Dermis microvascular lymphatic vessel endothelial cell (primary cell): ENCODE measurements around the gene PPP6R2. TPM values are rescaled to one million over a fixed set of nuclear protein-coding genes. Genes with fewer than 3 reads are reported as not detected.

Experiments
- DNase-seq, 2 donors: peaks; one replicate each; pipeline versions ENCODE4 v3.0.0 to v3.0.0-alpha.2; 2010; ENCODE audit warnings: low read depth in 2 of 2
- total RNA-seq: library from RNA; depleted of rRNA; stranded (reverse); fragments of >200 nt; gene quantifications from 2 replicates; pipeline ENCODE4 v1.2.1, GENCODE V29; 2014

PPP6R2 gene
- total RNA-seq, 1 donor from 2014 or later = 39.4 TPM

DNA sequence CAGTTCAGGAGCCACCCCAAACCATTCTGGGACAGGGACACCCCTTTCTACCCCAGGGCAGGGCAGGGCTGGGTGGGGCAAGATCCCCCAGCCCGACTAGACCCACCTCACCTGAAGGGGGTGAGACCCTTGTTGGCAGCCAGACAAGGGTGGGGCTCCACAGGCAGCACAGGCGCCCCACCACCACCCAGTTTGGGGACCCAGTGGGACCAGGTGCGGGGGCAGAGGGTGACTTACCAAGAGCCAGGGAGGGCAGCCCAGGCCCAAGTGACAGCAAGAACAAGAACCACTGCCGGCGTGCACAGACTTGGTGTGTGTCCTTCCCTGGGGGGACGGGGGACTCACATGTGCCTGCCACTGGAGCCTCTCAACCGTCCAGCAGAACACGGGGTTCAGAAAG, 140.4 kb downstream of the PPP6R2 start:
- no peak for DNase-seq

DNA sequence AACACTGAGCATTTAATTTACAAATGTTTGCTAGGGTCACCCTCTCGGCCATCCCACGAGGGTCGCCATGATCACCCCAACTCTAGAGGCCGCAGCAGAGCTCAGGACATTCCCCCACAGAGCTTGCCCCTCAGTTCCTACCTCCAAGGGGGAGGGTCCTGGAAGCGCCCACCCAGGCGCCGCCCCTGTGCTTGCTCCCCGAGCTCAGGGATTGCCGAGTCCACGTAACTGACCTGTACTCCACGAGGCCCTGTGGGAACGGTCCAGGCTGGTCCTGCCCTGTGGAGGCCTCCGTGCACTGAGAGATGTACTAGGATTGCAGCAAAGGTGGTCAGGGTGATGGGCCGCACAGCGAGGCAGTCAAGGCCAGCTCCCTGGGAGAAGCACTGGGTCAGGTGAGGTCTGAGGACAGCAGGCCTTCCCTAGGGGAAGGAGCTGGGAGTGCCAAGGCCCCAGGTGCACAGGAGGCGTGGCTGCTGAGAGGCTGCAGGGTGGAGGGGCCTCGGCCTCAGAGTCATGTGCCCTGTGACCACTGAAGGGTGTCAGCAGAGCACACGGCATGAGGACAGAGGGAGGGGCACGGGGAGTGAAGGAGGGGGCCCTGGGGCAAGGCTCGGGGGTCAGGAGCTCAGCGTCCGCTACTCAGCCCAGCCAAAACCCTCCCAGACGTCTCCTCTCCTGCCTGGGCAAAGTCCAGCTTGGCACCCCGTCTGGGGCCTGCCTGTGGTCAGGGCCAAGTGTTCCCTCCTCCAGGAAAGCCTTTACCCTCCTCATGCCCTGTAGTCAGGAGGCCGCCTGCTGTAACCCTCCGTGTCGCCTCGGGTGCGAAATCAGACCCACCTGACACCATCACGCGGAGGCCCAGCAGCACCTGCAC, 141.1 kb downstream of the PPP6R2 start:
- no peak for DNase-seq

DNA sequence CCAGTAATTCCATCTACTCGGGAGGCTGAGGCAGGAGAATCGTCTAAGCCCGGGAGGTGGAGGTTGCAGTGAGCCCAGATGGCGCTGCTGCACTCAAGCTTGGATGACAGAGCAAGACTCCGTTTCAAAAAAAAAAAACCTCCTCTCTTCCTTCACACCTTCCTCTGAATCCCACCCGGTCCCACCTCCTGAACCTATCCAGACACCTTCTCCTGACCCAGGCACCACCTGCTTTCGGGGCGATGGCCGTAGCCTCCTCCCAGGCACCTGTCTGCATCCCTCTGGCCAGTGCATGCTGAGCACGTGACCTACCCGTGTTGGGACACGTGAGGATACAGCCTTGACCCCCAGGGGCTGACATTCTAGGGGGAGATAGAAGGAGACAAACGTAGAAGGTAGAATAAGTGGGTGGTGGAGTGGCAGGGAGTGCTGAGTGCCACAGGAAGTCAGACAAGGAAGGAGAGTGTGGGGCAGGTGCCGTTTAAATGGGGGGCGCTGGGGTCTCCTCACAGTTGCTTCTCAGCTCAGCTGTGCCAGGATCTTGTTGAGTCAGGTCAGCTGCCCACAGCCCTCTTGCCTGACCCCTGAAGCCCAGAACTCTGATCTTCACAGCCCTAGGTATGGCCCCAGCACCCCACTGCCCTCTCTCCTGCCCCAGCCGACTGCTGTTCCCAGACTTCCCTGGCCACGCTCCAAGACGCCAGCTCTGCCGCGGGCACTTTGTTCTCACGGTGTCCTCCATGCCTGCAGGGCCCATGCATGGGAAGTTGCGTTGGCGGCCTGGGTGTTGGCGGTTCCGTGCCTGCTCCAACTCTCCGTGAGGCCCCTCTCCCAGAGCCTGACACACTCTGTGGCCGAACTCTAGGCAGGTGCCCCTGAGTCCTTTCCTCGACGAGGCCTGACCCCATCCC, 142.3 kb downstream of the PPP6R2 start:
- DNase-seq = no peak

DNA sequence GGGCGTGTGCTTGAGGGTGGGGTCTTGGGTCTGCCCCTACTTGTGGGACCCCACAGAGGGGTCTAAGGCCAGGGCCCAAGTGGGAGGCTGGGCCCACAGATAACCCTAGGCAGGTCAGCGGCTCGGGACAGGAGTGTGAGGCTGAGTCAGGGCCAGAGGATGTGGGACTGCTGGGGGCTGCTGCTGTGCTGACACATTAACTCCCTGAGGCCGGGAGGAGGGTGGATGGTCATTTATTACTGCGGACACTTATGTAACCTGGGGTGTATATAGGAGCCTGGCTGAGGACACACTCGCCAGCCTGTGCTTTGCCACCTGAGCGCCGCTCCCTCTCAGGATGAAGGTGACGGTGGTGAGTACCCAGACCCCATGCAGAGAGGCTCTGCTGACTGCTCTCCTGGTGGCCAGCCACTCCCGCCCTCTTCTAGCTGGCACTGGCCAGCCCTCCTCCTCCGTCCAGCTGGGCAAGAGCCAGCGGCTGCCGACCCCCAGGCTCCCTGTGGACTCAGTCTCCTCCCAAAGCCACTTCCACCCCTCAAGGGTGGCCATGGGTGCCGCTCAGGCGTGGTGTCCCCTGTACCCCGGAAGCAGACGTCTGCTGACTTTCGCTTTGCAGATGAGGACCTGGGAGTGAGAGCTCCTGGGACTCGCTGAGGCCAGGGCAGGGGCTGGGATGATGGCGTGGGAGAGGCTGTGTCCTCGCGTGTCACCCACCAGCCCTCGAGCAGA, 143.6 kb downstream of the PPP6R2 start, which contains the start of gene MIOX:
TSS of gene MIOX (plus strand) at position 299 of the 729 bp plus-strand sequence. CDS start at position 338, 39 bp downstream.
- DNase-seq = no peak

DNA sequence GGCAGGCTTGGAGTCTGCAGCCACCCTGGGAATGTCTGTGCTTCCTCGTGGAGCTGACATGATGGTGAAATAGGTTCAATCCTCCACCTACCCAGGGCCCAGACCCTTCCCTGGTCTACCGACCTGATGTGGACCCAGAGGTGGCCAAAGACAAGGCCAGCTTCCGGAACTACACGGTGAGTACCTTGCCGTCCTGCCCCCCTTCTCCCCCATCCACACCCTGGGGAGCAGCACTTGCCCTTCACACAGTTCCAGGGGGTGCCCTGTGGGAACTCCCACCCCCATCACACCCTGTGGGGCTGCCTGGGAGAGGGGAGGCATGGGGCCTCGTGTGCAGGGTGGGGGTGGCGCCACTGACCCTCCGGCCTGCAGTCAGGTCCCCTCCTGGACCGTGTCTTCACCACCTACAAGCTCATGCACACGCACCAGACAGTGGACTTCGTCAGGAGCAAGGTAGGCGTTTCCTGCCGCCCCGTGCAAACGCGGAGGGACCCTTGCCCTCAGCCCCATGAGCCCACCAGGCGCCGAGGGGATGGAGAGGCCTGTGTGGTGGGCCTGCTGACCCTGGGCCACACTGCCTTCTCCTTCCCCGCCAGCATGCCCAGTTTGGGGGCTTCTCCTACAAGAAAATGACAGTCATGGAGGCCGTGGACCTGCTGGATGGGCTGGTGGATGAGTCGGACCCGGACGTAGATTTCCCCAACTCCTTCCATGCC, 144.3 kb downstream of the PPP6R2 start:
- DNase-seq = no peak

DNA sequence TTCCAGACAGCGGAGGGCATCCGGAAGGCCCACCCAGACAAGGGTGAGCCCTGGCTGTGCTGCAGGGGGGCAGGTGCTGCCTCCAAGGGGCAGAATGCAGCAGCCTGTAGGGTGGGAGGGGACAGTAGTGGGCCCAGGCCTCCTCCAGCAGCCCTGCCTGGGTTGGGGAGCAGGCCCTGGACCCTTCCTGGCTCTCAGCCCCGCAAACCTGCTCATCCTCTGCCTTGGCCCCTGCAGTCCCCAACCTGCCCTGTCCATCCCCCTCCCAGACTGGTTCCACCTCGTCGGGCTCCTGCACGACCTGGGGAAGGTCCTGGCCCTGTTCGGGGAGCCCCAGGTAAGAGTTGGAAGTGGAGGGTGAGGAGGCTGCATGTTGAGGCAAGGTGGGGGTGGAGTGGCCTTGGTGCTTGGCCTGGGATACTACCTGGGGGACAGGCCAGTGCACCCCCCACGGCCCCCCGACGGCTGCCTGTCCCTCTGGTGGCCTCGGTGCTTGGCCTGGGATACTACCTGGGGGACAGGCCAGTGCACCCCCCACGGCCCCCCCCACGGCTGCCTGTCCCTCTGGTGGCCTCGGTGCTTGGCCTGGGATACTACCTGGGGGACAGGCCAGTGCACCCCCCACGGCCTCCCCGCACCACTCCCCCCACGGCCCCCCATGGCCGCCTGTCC, 145.0 kb downstream of the PPP6R2 start:
- no peak for DNase-seq

DNA sequence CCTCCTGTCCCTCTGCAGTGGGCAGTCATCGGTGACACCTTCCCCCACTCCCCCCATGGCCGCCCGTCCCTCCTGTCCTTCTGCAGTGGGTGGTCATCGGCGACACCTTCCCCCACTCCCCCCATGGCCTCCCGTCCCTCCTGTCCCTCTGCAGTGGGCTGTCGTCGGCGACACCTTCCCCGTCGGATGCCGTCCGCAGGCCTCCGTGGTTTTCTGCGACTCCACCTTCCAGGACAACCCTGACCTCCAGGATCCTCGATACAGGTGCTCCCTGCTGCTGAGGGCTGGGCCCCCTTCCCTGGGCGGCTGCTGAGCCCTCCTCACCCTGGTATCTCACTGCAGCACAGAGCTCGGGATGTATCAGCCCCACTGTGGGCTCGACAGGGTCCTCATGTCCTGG, 145.8 kb downstream of the PPP6R2 start:
- no peak for DNase-seq

DNA sequence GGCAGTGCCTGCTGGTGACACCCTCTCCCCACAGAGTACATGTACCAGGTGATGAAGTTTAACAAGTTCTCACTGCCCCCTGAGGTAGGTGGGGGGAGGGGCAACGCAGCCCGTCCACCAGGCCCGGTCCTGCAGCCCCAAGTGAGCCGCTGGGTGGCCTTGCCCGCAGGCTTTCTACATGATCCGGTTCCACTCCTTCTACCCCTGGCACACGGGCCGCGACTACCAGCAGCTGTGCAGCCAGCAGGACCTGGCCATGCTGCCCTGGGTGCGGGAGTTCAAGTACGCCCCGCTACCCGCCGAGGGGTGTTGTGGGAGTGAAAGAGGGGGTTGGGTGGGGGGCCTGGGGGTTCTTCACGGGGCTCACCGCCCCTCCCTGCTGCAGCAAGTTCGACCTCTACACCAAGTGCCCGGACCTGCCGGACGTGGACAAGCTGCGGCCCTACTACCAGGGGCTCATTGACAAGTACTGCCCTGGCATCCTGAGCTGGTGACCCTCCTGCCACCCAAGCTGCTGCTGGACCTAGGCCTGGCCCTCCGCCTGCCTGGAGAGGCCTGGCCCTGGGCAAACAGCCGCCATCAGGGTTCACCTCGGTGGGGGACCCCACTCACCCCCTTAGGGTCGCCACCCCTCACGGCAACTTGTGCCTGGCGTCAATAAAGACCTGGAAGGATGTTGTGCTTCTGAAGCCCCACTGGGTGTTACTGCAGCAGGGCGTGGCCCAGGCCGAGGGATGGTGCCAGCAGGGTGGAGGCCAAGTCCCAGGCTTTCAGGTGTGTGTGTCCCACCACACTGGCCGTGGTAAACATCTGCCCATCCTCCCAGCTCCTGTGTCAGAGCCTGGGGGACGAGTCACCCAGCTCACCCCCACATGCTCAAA, 146.5 kb downstream of the PPP6R2 start:
- DNase-seq = no peak

DNA sequence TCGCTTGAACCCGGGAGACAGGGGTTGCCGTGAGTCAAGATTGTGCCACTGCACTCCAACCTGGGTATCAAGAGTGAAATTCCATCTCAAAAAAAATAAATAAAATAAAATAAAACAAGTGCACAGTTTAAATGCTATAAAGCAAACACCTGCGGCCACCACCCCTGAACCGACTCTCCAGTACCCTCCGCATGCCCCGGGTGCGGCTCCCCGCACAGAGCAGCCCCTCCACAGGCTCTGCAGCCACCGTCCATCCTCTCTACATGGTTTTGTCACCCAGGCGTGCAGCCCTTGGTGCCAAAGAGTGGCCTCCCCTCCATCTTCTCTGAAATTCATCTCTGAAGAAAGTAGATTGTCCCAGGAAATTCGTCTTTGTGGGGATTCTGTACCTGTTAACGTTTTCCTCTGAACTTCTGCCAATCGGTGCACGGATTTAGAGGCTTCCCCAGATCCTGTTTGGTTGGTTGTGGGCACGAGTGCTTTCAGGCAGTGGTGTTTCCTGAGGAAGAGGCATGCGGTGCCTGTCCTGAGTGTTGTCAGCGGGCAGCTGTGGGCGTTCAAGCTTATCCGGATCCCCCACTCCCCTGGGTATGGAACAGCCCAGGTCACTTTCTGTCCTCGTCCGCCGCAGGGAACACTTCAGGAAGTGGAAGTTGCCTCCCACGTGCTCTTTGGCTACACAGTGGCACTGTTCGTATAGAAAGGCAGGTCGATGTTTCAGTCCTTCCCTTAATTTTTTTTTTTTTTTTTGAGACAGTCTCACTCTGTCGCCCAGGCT, 147.6 kb downstream of the PPP6R2 start:
- DNase-seq = no peak

Other genes with a start within 250 kb of the PPP6R2 start
- gene PANX2, start 172.6 kb upstream of the PPP6R2 start, total RNA-seq = 0.13 and 0.63 TPM in 2 replicates
- 16.2 and 20.0 TPM in 2 replicates for gene TRABD, start 157.4 kb upstream of the PPP6R2 start, total RNA-seq
- gene SELENOO, start 142.3 kb upstream of the PPP6R2 start, total RNA-seq = 15.8 and 22.6 TPM in 2 replicates
- gene TUBGCP6, start 98.3 kb upstream of the PPP6R2 start, total RNA-seq = 14.0 and 22.0 TPM in 2 replicates
- 9.4 and 18.2 TPM in 2 replicates for gene HDAC10, start 92.1 kb upstream of the PPP6R2 start, total RNA-seq
- 40.6 and 70.2 TPM in 2 replicates for gene MAPK12, start 81.6 kb upstream of the PPP6R2 start, total RNA-seq
- gene MAPK11, start 72.9 kb upstream of the PPP6R2 start, total RNA-seq = 19.9 and 25.9 TPM in 2 replicates
- gene PLXNB2, start 35.7 kb upstream of the PPP6R2 start, total RNA-seq = 49.4 and 71.9 TPM in 2 replicates
- 0.64 and 1.9 TPM in 2 replicates for gene DENND6B, start 16.3 kb upstream of the PPP6R2 start, total RNA-seq
- 26.7 and 35.4 TPM in 2 replicates for gene SBF1, start 131.7 kb downstream of the PPP6R2 start, total RNA-seq
- 0.13 and 0.25 TPM in 2 replicates for gene ADM2, start 138.2 kb downstream of the PPP6R2 start, total RNA-seq
- 0.13 TPM in 1 of 2 replicates, not detected in the other for gene MIOX, start 143.5 kb downstream of the PPP6R2 start, total RNA-seq
- 18.4 and 32.6 TPM in 2 replicates for gene LMF2, start 164.4 kb downstream of the PPP6R2 start, total RNA-seq
- 22.0 and 22.2 TPM in 2 replicates for gene NCAPH2, start 164.9 kb downstream of the PPP6R2 start, total RNA-seq
- 2.8 and 3.1 TPM in 2 replicates for gene SCO2, start 182.3 kb downstream of the PPP6R2 start, total RNA-seq
- gene TYMP, start 186.7 kb downstream of the PPP6R2 start, total RNA-seq = 11.9 and 24.9 TPM in 2 replicates
- gene KLHDC7B, start 202.6 kb downstream of the PPP6R2 start, total RNA-seq = not detected in 2 replicates
- not detected in 2 replicates for gene SYCE3, start 219.6 kb downstream of the PPP6R2 start, total RNA-seq
- gene CPT1B, start 235.1 kb downstream of the PPP6R2 start, total RNA-seq = 0.77 and 4.3 TPM in 2 replicates
- gene CHKB, start 239.5 kb downstream of the PPP6R2 start, total RNA-seq = 18.0 and 41.3 TPM in 2 replicates